ENCODE results near the gene RHOH.

RHOH gene

GRCh38 chr4:40190019-40190418 is 6.8 kb upstream of the RHOH start:
- no peak for DNase-seq

GRCh38 chr4:40190465-40190864 is 6.4 kb upstream of the RHOH start:
- DNase-seq, result no peak

- no peak for DNase-seq
Measured at GRCh38 chr4:40190880-40191815, 5.7 kb upstream of the RHOH start.

GRCh38 chr4:40192114-40193015 is 4.5 kb upstream of the RHOH start:
- no peak for DNase-seq

- DNase-seq, result no peak
Measured at GRCh38 chr4:40193016-40193571, 3.7 kb upstream of the RHOH start.

GRCh38 chr4:40193578-40193977 is 3.3 kb upstream of the RHOH start:
- no peak for DNase-seq

- peak; percentile 42 for DNase-seq
Measured at GRCh38 chr4:40194602-40195161, 2.1 kb upstream of the RHOH start.

GRCh38 chr4:40195182-40196177 is 1.4 kb upstream of the RHOH start:
- DNase-seq, result no peak

GRCh38 chr4:40196272-40196671 is 559 bp upstream of the RHOH start:
- DNase-seq, result no peak

GRCh38 chr4:40197879-40198689 is 1.3 kb downstream of the RHOH start:
- no peak for DNase-seq

- no peak for DNase-seq
Measured at GRCh38 chr4:40199179-40199670, 2.4 kb downstream of the RHOH start.

- DNase-seq, result no peak
Measured at GRCh38 chr4:40199999-40200874, 3.4 kb downstream of the RHOH start.

GRCh38 chr4:40200875-40201801 is 4.3 kb downstream of the RHOH start:
- no peak for DNase-seq

- no peak for DNase-seq
Measured at GRCh38 chr4:40201898-40202297, 5.1 kb downstream of the RHOH start.

- no peak for DNase-seq
Measured at GRCh38 chr4:40202474-40202873, 5.6 kb downstream of the RHOH start.

- no peak for DNase-seq
Measured at GRCh38 chr4:40204507-40205258, 7.9 kb downstream of the RHOH start.
